Sigmoid colon (tissue), 7 donors: Measurements from ENCODE around the gene ZNF507. TPM values are rescaled to one million over a fixed set of nuclear protein-coding genes. Genes with fewer than 3 reads are reported as not detected.

ENCODE experiments used
- DNase-seq: peaks from one replicate; pipeline ENCODE4 v3.0.0-alpha.2; 2019
- H3K27ac ChIP-seq, 4 donors: fragments of 200-600 bp; sonication (generic); one replicate each; pipeline ENCODE4 v1.5.1; 2016 to 2019; ENCODE audit warnings: mild to moderate bottlenecking in 1 of 4
- H3K27me3 ChIP-seq, 3 donors: fragments of 200-600 bp; sonication (generic); one replicate each; pipeline ENCODE4 v1.5.1; 2019; ENCODE audit warnings: mild to moderate bottlenecking in 1 of 3
- H3K36me3 ChIP-seq, 4 donors: fragments of 200-600 bp; sonication (generic); one replicate each; pipeline ENCODE4 v1.5.1; 2016 to 2019
- H3K4me1 ChIP-seq, 4 donors: fragments of 200-600 bp; sonication (generic); one replicate each; pipeline ENCODE4 v1.5.1; 2017 to 2019
- H3K4me3 ChIP-seq, 4 donors: fragments of 200-600 bp; sonication (generic); one replicate each; pipeline ENCODE4 v1.5.1; 2017 to 2019; ENCODE audit warnings: mild to moderate bottlenecking in 2 of 4, moderate library complexity in 1 of 4
- H3K9me3 ChIP-seq, 4 donors: fragments of 200-600 bp in 3 of 4; sonication (generic) in 3 of 4; one replicate each; pipeline versions ENCODE4 v1.5.1 to v1.6.1; 2013 to 2019
- CTCF ChIP-seq, 4 experiments: fragments of 450-650 bp in 3 of 4; fragments of 200-600 bp in 1 of 4; IDR thresholded peaks; one replicate each; pipeline ENCODE4 v1.5.1; 2016 to 2019; ENCODE audit warnings: antibody characterized with exemption in 4 of 4, mild to moderate bottlenecking in 3 of 4, moderate library complexity in 2 of 4
- EP300 ChIP-seq, 4 donors: sonication (generic); formaldehyde crosslinking; IDR thresholded peaks; one replicate each; pipeline ENCODE4 v1.6.1; 2017; ENCODE audit warnings: antibody characterized with exemption in 4 of 4
- POLR2A ChIP-seq, 2 donors: fragments of 450-650 bp; IDR thresholded peaks; one replicate each; pipeline ENCODE4 v1.6.1; 2016; ENCODE audit warnings: antibody characterized with exemption in 2 of 2, mild to moderate bottlenecking in 2 of 2, moderate library complexity in 2 of 2
- POLR2AphosphoS5 ChIP-seq, 4 donors: sonication (generic); formaldehyde crosslinking; IDR thresholded peaks; one replicate each; pipeline ENCODE4 v1.6.1; 2017; ENCODE audit warnings: antibody characterized with exemption in 4 of 4
- WGBS, 2 donors: extraction: QIAGEN DNeasy Blood & Tissue Kit; methylation state at CpG; one replicate each; pipeline ENCODE4 v1.1.7; 2013; 5-methylcytosine and 5-hydroxymethylcytosine counted together
- intact Hi-C: fragments of 100-400 bp; cut with DNase I; formaldehyde crosslinking; loops from one replicate; pipeline ENCODE4 v1.15.1; 2023
- polyA plus RNA-seq, 3 donors: library from polyadenylated mRNA; stranded (reverse); fragments of 200-250 nt; gene quantifications; one replicate each; pipeline ENCODE4 v1.2.3, GENCODE V29; 2013
- total RNA-seq, 4 donors: library from RNA; depleted of rRNA; stranded (reverse); fragments of >200 nt; gene quantifications; one replicate each; pipeline ENCODE4 v1.1.0, GENCODE V29; 2016
- donor health status: healthy with polysubstance abuse.
- donor health status: Bipolar disorder and iron deficiency.
- donor health status: healthy.

ZNF507 gene
- total and polyA plus RNA-seq, 7 donors, result 2.1 to 27.1 (median 19.3) TPM

- H3K4me1 ChIP-seq, result peaks cover 0 to 23% (median 15%) of the 10 kb centered on the region in 4 donors
- intact Hi-C loops, result loop anchor here (2.0 to 5.0 kb wide), 3 partner anchors 35 to 174 kb away; partner anchors contain the start of genes PDCD5 and ZNF507
- peak overlapping the region in 1 of 4 donors; percentile 88 for H3K4me3 ChIP-seq
- peaks cover 6 to 26% (median 9%) of the 10 kb centered on the region in 4 donors for H3K36me3 ChIP-seq
- 80 to 85% methylated on average over 19 of the region's 19 CpGs for WGBS, 2 donors
- H3K27ac ChIP-seq, result peak overlapping the region; percentile 96 to 100 (median 98)
- no peak for TF ChIP-seq POLR2A (IDR thresholded peaks at IDR 0.05)
- TF ChIP-seq CTCF (IDR thresholded peaks at IDR 0.05), result no peak
- TF ChIP-seq POLR2AphosphoS5 (IDR thresholded peaks at IDR 0.05), result no peak
- TF ChIP-seq EP300 (IDR thresholded peaks at IDR 0.05), result no peak
- DNase-seq, result peak; percentile 74
- no peaks in the 10 kb centered on the region for H3K9me3 ChIP-seq
- no peaks in the 10 kb centered on the region for H3K27me3 ChIP-seq
Observed at GRCh38 chr19:32407004-32407992, 61.9 kb downstream of the ZNF507 start.

- Histone ChIP-seq H3K36me3 (peaks cover 6 to 46% (median 9%) of the 10 kb centered on the region in 4 donors), H3K4me1 (no peaks in the 10 kb centered on the region), H3K9me3 (no peaks in the 10 kb centered on the region), H3K27ac (no peak overlapping the region), H3K27me3 (no peaks in the 10 kb centered on the region), H3K4me3 (no peak overlapping the region)
- 94 to 96% methylated on average over 5 of the region's 5 CpGs for WGBS, 2 donors
- intact Hi-C loops, result no loop called here
- no peak for DNase-seq
- no peak for TF ChIP-seq POLR2A (IDR thresholded peaks at IDR 0.05)
- no peak for TF ChIP-seq POLR2AphosphoS5 (IDR thresholded peaks at IDR 0.05)
- TF ChIP-seq CTCF (IDR thresholded peaks at IDR 0.05), result no peak
- no peak for TF ChIP-seq EP300 (IDR thresholded peaks at IDR 0.05)
Observed at GRCh38 chr19:32415246-32415645, 69.8 kb downstream of the ZNF507 start.

- H3K27ac ChIP-seq, result no peak overlapping the region
- intact Hi-C loops, result no loop called here
- H3K36me3 ChIP-seq, result peaks cover 6 to 44% (median 9%) of the 10 kb centered on the region in 4 donors
- TF ChIP-seq POLR2AphosphoS5 (IDR thresholded peaks at IDR 0.05), result no peak
- TF ChIP-seq CTCF (IDR thresholded peaks at IDR 0.05), result no peak
- no peak for TF ChIP-seq POLR2A (IDR thresholded peaks at IDR 0.05)
- TF ChIP-seq EP300 (IDR thresholded peaks at IDR 0.05), result no peak
- no peak overlapping the region for H3K4me3 ChIP-seq
- DNase-seq, result no peak
- WGBS, 2 donors, result 92 to 94% methylated on average over 5 of the region's 5 CpGs
- H3K9me3 ChIP-seq, result no peaks in the 10 kb centered on the region
- H3K4me1 ChIP-seq, result no peaks in the 10 kb centered on the region
- no peaks in the 10 kb centered on the region for H3K27me3 ChIP-seq
Observed at GRCh38 chr19:32415669-32416068, 70.3 kb downstream of the ZNF507 start.

GRCh38 chr19:32416749-32417456, 71.5 kb downstream of the ZNF507 start:
- TF ChIP-seq CTCF (IDR thresholded peaks at IDR 0.05), result no peak
- no peak for TF ChIP-seq POLR2AphosphoS5 (IDR thresholded peaks at IDR 0.05)
- TF ChIP-seq POLR2A (IDR thresholded peaks at IDR 0.05), result no peak
- TF ChIP-seq EP300 (IDR thresholded peaks at IDR 0.05), result no peak
- H3K4me3 ChIP-seq, result no peak overlapping the region
- H3K36me3 ChIP-seq, result peaks cover 1 to 31% (median 1%) of the 10 kb centered on the region in 4 donors
- H3K9me3 ChIP-seq, result no peaks in the 10 kb centered on the region
- intact Hi-C loops, result no loop called here
- no peaks in the 10 kb centered on the region for H3K27me3 ChIP-seq
- no peak overlapping the region for H3K27ac ChIP-seq
- no peaks in the 10 kb centered on the region for H3K4me1 ChIP-seq
- DNase-seq, result no peak
- WGBS, 2 donors, result 92 to 94% methylated on average over 8 of the region's 8 CpGs
